Stimulated activated CD8-positive, alpha-beta memory T cell treated with anti-CD3 and anti-CD28 coated beads, Interleukin-7, amount 100 ng/mL, for 1 hour (primary cell): ENCODE results near the gene SMDT1.
"Not testable (repeated sequence)": the region's sequence is repeated elsewhere in the genome, so short reads cannot be mapped to it uniquely, and the experiment has no call there.

ENCODE experiments used
- DNase-seq, 2 donors: peaks; one replicate each; pipeline ENCODE4 v3.0.0-alpha.2; 2020; ENCODE audit warnings: low read depth in 2 of 2

The SMDT1 gene

GRCh38 chr22:42111798-42112197 is 32.3 kb downstream of the SMDT1 start:
- DNase-seq: no peak

- not testable (repeated sequence) for DNase-seq
Observed at GRCh38 chr22:42112793-42113192, 33.3 kb downstream of the SMDT1 start.

- no peak for DNase-seq
Observed at GRCh38 chr22:42114721-42115120, 35.2 kb downstream of the SMDT1 start.

GRCh38 chr22:42115420-42115830 is 35.9 kb downstream of the SMDT1 start:
- DNase-seq: not testable (repeated sequence)

GRCh38 chr22:42116848-42117424 is 37.4 kb downstream of the SMDT1 start:
- no peak for DNase-seq

- not testable (repeated sequence) for DNase-seq
Observed at GRCh38 chr22:42120231-42121021, 40.9 kb downstream of the SMDT1 start.

- not testable (repeated sequence) for DNase-seq
Observed at GRCh38 chr22:42123529-42123928, 44.0 kb downstream of the SMDT1 start.

- DNase-seq: no peak
Observed at GRCh38 chr22:42127606-42128005, 48.1 kb downstream of the SMDT1 start.

- DNase-seq: not testable (repeated sequence)
Observed at GRCh38 chr22:42128007-42128406, 48.5 kb downstream of the SMDT1 start.

GRCh38 chr22:42128776-42129694 is 49.5 kb downstream of the SMDT1 start:
- not testable (repeated sequence) for DNase-seq

- DNase-seq: not testable (repeated sequence)
Observed at GRCh38 chr22:42130182-42130581, 50.7 kb downstream of the SMDT1 start.

- DNase-seq: not testable (repeated sequence)
Observed at GRCh38 chr22:42130639-42131431, 51.3 kb downstream of the SMDT1 start, which contains the start of gene CYP2D6. Gene CYP2D6 (minus strand): TSS chr22:42130810. CDS start chr22:42130791, 19 bp downstream.

- DNase-seq: no peak
Observed at GRCh38 chr22:42131562-42131961, 52.1 kb downstream of the SMDT1 start.

GRCh38 chr22:42132457-42132856 is 53.0 kb downstream of the SMDT1 start:
- DNase-seq: no peak
